Inflammatory macrophage (primary cell): ENCODE measurements around the gene IKBKE.

Experiments used
- DNase-seq, 2 donors: peaks; one replicate each; pipeline ENCODE4 v3.0.0-alpha.2; 2020 to 2022

The IKBKE gene

GRCh38 chr1:206544562-206545257 is 74.4 kb downstream of the IKBKE start:
- DNase-seq: peak; percentile 59 to 67

GRCh38 chr1:206545351-206545750 is 75.1 kb downstream of the IKBKE start:
- no peak for DNase-seq
